OCI-LY7 (cell line): Measurements from ENCODE around the gene CRP. TPM values are rescaled to one million over a fixed set of nuclear protein-coding genes. Genes with fewer than 3 reads are reported as not detected.

Experiments used
- BruUV-seq: library from RNA; stranded (reverse); fragments of 400-500 nt; replicated peaks from 2 replicates; lab custom pipeline; 2021; lab: Mats Ljungman, UMichigan
- CTCF ChIA-PET: fragments of 300-600 bp; sonication (Branson Sonifier 250); formaldehyde crosslinking; loops from one replicate; lab custom pipeline; 2022; ENCODE audit warnings: antibody characterized with exemption; ENCODE audit not compliant: unreplicated experiment; lab: Charles Lee
- POLR2A ChIA-PET: fragments of 300-600 bp; sonication (Branson Sonifier 250); formaldehyde crosslinking; loops from one replicate; lab custom pipeline; 2022; ENCODE audit warnings: antibody characterized with exemption; lab: Charles Lee
- DNase-seq: peaks from one replicate; pipeline ENCODE4 v3.0.0-alpha.2; 2015; ENCODE audit warnings: low spot score
- H2AFZ ChIP-seq: fragments of 200-600 bp; sonication (generic), shearing (Covaris generic); 2 replicates; pipeline ENCODE4 v1.6.1; 2014; ENCODE audit warnings: mild to moderate bottlenecking, antibody characterized with exemption, low read length, moderate library complexity
- H3K27ac ChIP-seq: fragments of 200-600 bp; sonication (generic); 2 replicates; pipeline ENCODE4 v1.5.1; 2014; ENCODE audit warnings: mixed run types, low read depth, mild to moderate bottlenecking, moderate library complexity, low read length, inconsistent platforms; ENCODE audit not compliant: poor library complexity, severe bottlenecking
- H3K36me3 ChIP-seq: fragments of 200-600 bp; sonication (generic); 2 replicates; pipeline ENCODE4 v1.6.1; 2014; ENCODE audit warnings: mild to moderate bottlenecking, antibody characterized with exemption, low read length, moderate library complexity, mixed read lengths; ENCODE audit not compliant: insufficient read depth
- H3K4me1 ChIP-seq: fragments of 200-600 bp; sonication (generic); 2 replicates; pipeline ENCODE4 v1.5.1; 2014; ENCODE audit warnings: mild to moderate bottlenecking, low read length; ENCODE audit not compliant: insufficient read depth, poor library complexity, severe bottlenecking
- H3K4me2 ChIP-seq: fragments of 200-600 bp; sonication (generic); 2 replicates; pipeline ENCODE4 v1.6.1; 2014; ENCODE audit warnings: mild to moderate bottlenecking, low read length
- H3K4me3 ChIP-seq: fragments of 200-600 bp; sonication (generic); 2 replicates; pipeline ENCODE4 v1.5.1; 2014; ENCODE audit warnings: mild to moderate bottlenecking, low read depth, low read length; ENCODE audit not compliant: poor library complexity, severe bottlenecking
- H3K79me2 ChIP-seq: fragments of 200-600 bp; sonication (generic); 2 replicates; pipeline ENCODE4 v1.6.1; 2016; ENCODE audit warnings: low read depth, mild to moderate bottlenecking, low read length, moderate library complexity, mixed read lengths; ENCODE audit not compliant: insufficient read depth
- H3K9me2 ChIP-seq: fragments of 200-600 bp; sonication (generic); 2 replicates; pipeline ENCODE4 v1.6.1; 2016; ENCODE audit warnings: mild to moderate bottlenecking, low read length, mixed read lengths; ENCODE audit not compliant: insufficient read depth
- H3K9me3 ChIP-seq: fragments of 200-600 bp; sonication (generic); 2 replicates; pipeline ENCODE4 v1.6.1; 2014; ENCODE audit warnings: mild to moderate bottlenecking, mixed run types, low read length, mixed read lengths
- H4K20me1 ChIP-seq: fragments of 200-600 bp; sonication (generic); 2 replicates; pipeline ENCODE4 v1.6.1; 2014; ENCODE audit warnings: mild to moderate bottlenecking, antibody characterized with exemption, low read length, moderate library complexity, mixed read lengths; ENCODE audit not compliant: insufficient read depth
- CTCF ChIP-seq: fragments of 200-600 bp; sonication (generic); conservative IDR thresholded peaks from 2 replicates; pipeline ENCODE4 v1.5.1; 2014; ENCODE audit warnings: mild to moderate bottlenecking, antibody characterized with exemption, low read length, moderate library complexity, mixed read lengths
- EZH2phosphoT487 ChIP-seq: fragments of 200-600 bp; sonication (generic); IDR thresholded peaks from 2 replicates; pipeline ENCODE4 v1.6.1; 2018; ENCODE audit warnings: low read depth, borderline replicate concordance, mild to moderate bottlenecking, mixed run types, antibody characterized with exemption, low read length, moderate library complexity, mixed read lengths
- intact Hi-C: fragments of 100-400 bp; cut with micrococcal nuclease; formaldehyde crosslinking; loops from one replicate; pipeline ENCODE4 v1.10.0; 2022; ENCODE audit not compliant: unreplicated experiment
- total RNA-seq, 2 experiments: library from RNA; depleted of rRNA in 1 of 2; stranded (reverse); fragments of >200 nt in 1 of 2; shearing (Covaris generic) in 1 of 2; gene quantifications; 2 replicates each; pipeline ENCODE4 v1.2.3, GENCODE V29; 2014 to 2022

Gene CRP
- total RNA-seq, 2 experiments from 2014 or later = not detected

DNA sequence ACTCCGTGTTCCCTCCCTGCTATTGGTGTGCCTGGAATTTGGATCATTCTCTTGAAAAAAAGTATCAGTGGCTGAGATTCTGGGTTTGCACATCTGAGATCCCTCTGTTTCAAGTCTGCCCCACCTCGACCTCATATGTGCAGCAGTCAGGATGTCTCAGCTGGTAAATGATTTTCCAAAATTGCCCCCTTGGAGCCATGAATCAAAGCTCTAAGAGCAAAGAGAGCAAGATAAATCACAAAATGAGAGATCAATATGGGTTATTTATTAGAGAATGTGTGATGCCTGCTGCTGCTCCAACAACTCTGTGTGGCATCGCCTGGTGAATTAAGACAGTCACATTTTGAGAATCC is 8.5 kb downstream of the CRP start:
- no TSS peak for BruUV-seq
- no peak for TF ChIP-seq EZH2phosphoT487
- no peak for TF ChIP-seq CTCF
- H2AFZ ChIP-seq = no peak overlapping the region

GRCh38 chr1:159705251-159705903 is 9.0 kb downstream of the CRP start:
- CTCF ChIA-PET = no interaction called here
- H3K27ac ChIP-seq = no peak overlapping the region
- H3K36me3 ChIP-seq = no peaks in the 10 kb centered on the region
- no TSS peak for BruUV-seq
- no peaks in the 10 kb centered on the region for H3K4me1 ChIP-seq
- no peak for DNase-seq
- H3K9me3 ChIP-seq = no peaks in the 10 kb centered on the region
- no peaks in the 10 kb centered on the region for H3K79me2 ChIP-seq
- POLR2A ChIA-PET = no interaction called here
- no peaks in the 10 kb centered on the region for H4K20me1 ChIP-seq
- TF ChIP-seq CTCF = no peak
- no peak for TF ChIP-seq EZH2phosphoT487
- H2AFZ ChIP-seq = no peak overlapping the region
- intact Hi-C loops = no loop called here
- no peak overlapping the region for H3K4me2 ChIP-seq
- H3K9me2 ChIP-seq = no peaks in the 10 kb centered on the region
- H3K4me3 ChIP-seq = no peak overlapping the region

More for the DNA sequence above, 8.5 kb downstream of the CRP start:
- no peaks in the 10 kb centered on the region for H3K9me3 ChIP-seq
- ChIA-PET POLR2A (no interaction called here), CTCF (no interaction called here)
- H3K4me1 ChIP-seq = no peaks in the 10 kb centered on the region
- H3K9me2 ChIP-seq = no peaks in the 10 kb centered on the region
- H3K27ac ChIP-seq = no peak overlapping the region
- no peaks in the 10 kb centered on the region for H3K79me2 ChIP-seq
- H4K20me1 ChIP-seq = no peaks in the 10 kb centered on the region
- H3K36me3 ChIP-seq = no peaks in the 10 kb centered on the region
- no peak overlapping the region for H3K4me3 ChIP-seq
- DNase-seq = no peak
- intact Hi-C loops = no loop called here
- no peak overlapping the region for H3K4me2 ChIP-seq

- Histone ChIP-seq H2AFZ (no peak overlapping the region), H3K9me2 (no peaks in the 10 kb centered on the region), H3K79me2 (no peaks in the 10 kb centered on the region), H3K4me1 (no peaks in the 10 kb centered on the region), H3K36me3 (no peaks in the 10 kb centered on the region), H4K20me1 (no peaks in the 10 kb centered on the region), H3K9me3 (no peaks in the 10 kb centered on the region), H3K27ac (no peak overlapping the region), H3K4me2 (no peak overlapping the region), H3K4me3 (no peak overlapping the region)
- intact Hi-C loops = no loop called here
- no TSS peak for BruUV-seq
- ChIA-PET POLR2A (no interaction called here), CTCF (no interaction called here)
- TF ChIP-seq EZH2phosphoT487 = no peak
- TF ChIP-seq CTCF = no peak
- DNase-seq = no peak
These were observed 9.9 kb downstream of the CRP start for GRCh38 chr1:159704481-159704880.
